Limb (tissue), 2 donors: Measurements from ENCODE around the gene FRYL.
"Not testable (repeated sequence)": the region's sequence is repeated elsewhere in the genome, so short reads cannot be mapped to it uniquely, and the experiment has no call there.

Experiments used
- DNase-seq, 2 donors: peaks; one replicate each; pipeline ENCODE4 v3.0.0-alpha.2; 2016; ENCODE audit errors: extremely low spot score in 2 of 2

FRYL gene

GRCh38 chr4:48746608-48747362 is 33.3 kb downstream of the FRYL start:
- DNase-seq = no peak

GRCh38 chr4:48745223-48745622 is 34.9 kb downstream of the FRYL start:
- DNase-seq = not testable (repeated sequence)

- DNase-seq = no peak
Measured at GRCh38 chr4:48742412-48742811, 37.7 kb downstream of the FRYL start.

- DNase-seq = no peak
Measured at GRCh38 chr4:48739560-48740019, 40.5 kb downstream of the FRYL start.

- DNase-seq = no peak
Measured at GRCh38 chr4:48738856-48739255, 41.2 kb downstream of the FRYL start.

- DNase-seq = not testable (repeated sequence)
Measured at GRCh38 chr4:48728906-48729496, 51.1 kb downstream of the FRYL start.

- DNase-seq = no peak
Measured at GRCh38 chr4:48727666-48728459, 52.2 kb downstream of the FRYL start.

- DNase-seq = no peak
Measured at GRCh38 chr4:48725414-48725813, 54.7 kb downstream of the FRYL start.

GRCh38 chr4:48722509-48723446 is 57.3 kb downstream of the FRYL start:
- no peak for DNase-seq

- no peak for DNase-seq
Measured at GRCh38 chr4:48720459-48720858, 59.6 kb downstream of the FRYL start.

GRCh38 chr4:48718818-48719465 is 61.1 kb downstream of the FRYL start:
- DNase-seq = no peak

- DNase-seq = not testable (repeated sequence)
Measured at GRCh38 chr4:48716285-48716684, 63.8 kb downstream of the FRYL start.

- DNase-seq = no peak
Measured at GRCh38 chr4:48710446-48711209, 69.5 kb downstream of the FRYL start.

- DNase-seq = no peak
Measured at GRCh38 chr4:48709901-48710300, 70.2 kb downstream of the FRYL start.

- DNase-seq = no peak
Measured at GRCh38 chr4:48708610-48709009, 71.5 kb downstream of the FRYL start.

- no peak for DNase-seq
Measured at GRCh38 chr4:48706736-48707135, 73.3 kb downstream of the FRYL start.

- DNase-seq = no peak
Measured at GRCh38 chr4:48705609-48706008, 74.5 kb downstream of the FRYL start.

GRCh38 chr4:48704091-48704802 is 75.8 kb downstream of the FRYL start:
- DNase-seq = no peak

GRCh38 chr4:48699475-48699874 is 80.6 kb downstream of the FRYL start:
- no peak for DNase-seq
